Stimulated activated CD4-positive, alpha-beta T cell treated with anti-CD3 and anti-CD28 coated beads, Interleukin-1b, Interleukin-23, amount 100 ng/mL, for 48 hours (primary cell): ENCODE results near the gene WDR7.

ENCODE experiments used
- DNase-seq: peaks from one replicate; pipeline ENCODE4 v3.0.0-alpha.2; 2020

The WDR7 gene

GRCh38 chr18:56658261-56658660, 7.1 kb downstream of the WDR7 start:
- DNase-seq = no peak

- no peak for DNase-seq
Observed at GRCh38 chr18:56659111-56659510, 8.0 kb downstream of the WDR7 start.

- DNase-seq = no peak
Observed at GRCh38 chr18:56660655-56661054, 9.5 kb downstream of the WDR7 start.

GRCh38 chr18:56661360-56662062, 10.4 kb downstream of the WDR7 start:
- no peak for DNase-seq

GRCh38 chr18:56662063-56662408, 10.9 kb downstream of the WDR7 start:
- no peak for DNase-seq

GRCh38 chr18:56662502-56662901, 11.3 kb downstream of the WDR7 start:
- DNase-seq = no peak

- DNase-seq = no peak
Observed at GRCh38 chr18:56662902-56663301, 11.7 kb downstream of the WDR7 start.

GRCh38 chr18:56672391-56672790, 21.2 kb downstream of the WDR7 start:
- no peak for DNase-seq

- no peak for DNase-seq
Observed at GRCh38 chr18:56672981-56673380, 21.8 kb downstream of the WDR7 start.

GRCh38 chr18:56676639-56677038, 25.5 kb downstream of the WDR7 start:
- no peak for DNase-seq

- no peak for DNase-seq
Observed at GRCh38 chr18:56678836-56679565, 27.8 kb downstream of the WDR7 start.

- no peak for DNase-seq
Observed at GRCh38 chr18:56684277-56684676, 33.1 kb downstream of the WDR7 start.

- no peak for DNase-seq
Observed at GRCh38 chr18:56691530-56691929, 40.4 kb downstream of the WDR7 start.

GRCh38 chr18:56696966-56697365, 45.8 kb downstream of the WDR7 start:
- DNase-seq = no peak

GRCh38 chr18:56702946-56703345, 51.8 kb downstream of the WDR7 start:
- no peak for DNase-seq

GRCh38 chr18:56709463-56709862, 58.3 kb downstream of the WDR7 start:
- peak; percentile 31 for DNase-seq

GRCh38 chr18:56711708-56712445, 60.7 kb downstream of the WDR7 start:
- no peak for DNase-seq

GRCh38 chr18:56712761-56713160, 61.6 kb downstream of the WDR7 start:
- no peak for DNase-seq

GRCh38 chr18:56715121-56715520, 64.0 kb downstream of the WDR7 start:
- no peak for DNase-seq

- DNase-seq = no peak
Observed at GRCh38 chr18:56716692-56717146, 65.6 kb downstream of the WDR7 start.

GRCh38 chr18:56721031-56721430, 69.9 kb downstream of the WDR7 start:
- no peak for DNase-seq

GRCh38 chr18:56721491-56721890, 70.3 kb downstream of the WDR7 start:
- no peak for DNase-seq

- DNase-seq = no peak
Observed at GRCh38 chr18:56722518-56722917, 71.4 kb downstream of the WDR7 start.

GRCh38 chr18:56723068-56723467, 71.9 kb downstream of the WDR7 start:
- DNase-seq = no peak
